PC-9 (cell line): ENCODE data around the gene CACNB1.

Experiments
- CTCF ChIP-seq: fragments of 200-600 bp; sonication (generic); conservative IDR thresholded peaks from 2 replicates; pipeline ENCODE4 v1.6.1; 2017; ENCODE audit warnings: mixed run types, antibody characterized with exemption, mild to moderate bottlenecking, moderate library complexity
- EZH2 ChIP-seq: fragments of 200-600 bp; sonication (generic); IDR thresholded peaks from 2 replicates; pipeline ENCODE4 v1.8.0; 2017; ENCODE audit warnings: antibody characterized with exemption, low read depth

GRCh38 chr17:39208893-39209292, 11.4 kb upstream of the CACNB1 start:
- no peak for TF ChIP-seq CTCF
- TF ChIP-seq EZH2: no peak
